A549 (cell line): ENCODE measurements around the gene NUMB. TPM values are rescaled to one million over a fixed set of nuclear protein-coding genes. Genes with fewer than 3 reads are reported as not detected.
A peak's percentile ranks its signal among the peaks of the same experiment; 100 is the strongest.

ENCODE experiments used
- ATAC-seq, 2 experiments: fragments of 200-7000 bp in 1 of 2; fragments of >200 bp in 1 of 2; cut with Nextera tagmentation in 1 of 2; cut with Tn5 transposase in 1 of 2; 3 replicates each; pipeline versions ENCODE4 v1.8.0 to v1.9.1; 2018 to 2020; ENCODE audit warnings: mild to moderate bottlenecking in 1 of 2, moderate library complexity in 1 of 2
- CTCF ChIA-PET: fragments of 300-600 bp; sonication (Branson Sonifier 250); formaldehyde crosslinking; extraction: SDS; loops from one replicate; lab custom pipeline; 2021; ENCODE audit warnings: antibody characterized with exemption, inconsistent platforms; lab: Yijun Ruan, JAX
- POLR2A ChIA-PET: fragments of 350-600 bp; formaldehyde crosslinking; extraction: SDS; loops from one replicate; lab custom pipeline; 2021; ENCODE audit warnings: antibody characterized with exemption, inconsistent platforms; lab: Yijun Ruan, JAX
- DNase-seq, 2 experiments: peaks; one replicate each; pipeline versions ENCODE4 v3.0.0 to v3.0.0-alpha.2; 2011 to 2016; ENCODE audit warnings: low read depth in 1 of 2, low spot score in 1 of 2
- FAIRE-seq: peaks from 2 replicates; lab custom pipeline; 2011; peaks lifted over from hg19 to GRCh38; lab: Jason Lieb, UNC
- H3K27ac ChIP-seq, 2 experiments: fragments of >200 bp; sonication (Bioruptor Twin); formaldehyde crosslinking; 3 replicates each; pipeline ENCODE4 v1.5.1; 2016 to 2017
- H3K4me1 ChIP-seq: fragments of >200 bp; sonication (Bioruptor Twin); formaldehyde crosslinking; 3 replicates; pipeline ENCODE4 v1.6.1; 2016
- H3K4me2 ChIP-seq: fragments of >200 bp; sonication (Bioruptor Twin); formaldehyde crosslinking; 3 replicates; pipeline ENCODE4 v1.6.1; 2016
- H3K4me3 ChIP-seq: fragments of >200 bp; sonication (Bioruptor Twin); formaldehyde crosslinking; 3 replicates; pipeline ENCODE4 v1.5.1; 2016
- H3K9me3 ChIP-seq: fragments of >200 bp; sonication (Bioruptor Twin); formaldehyde crosslinking; 3 replicates; pipeline ENCODE4 v1.6.1; 2016
- ATOH8 ChIP-seq: fragments of 250-450 bp; sonication (Bioruptor Pico); IDR thresholded peaks from 2 replicates; pipeline ENCODE4 v1.5.0; 2020; ENCODE audit warnings: low read depth, mild to moderate bottlenecking, moderate library complexity
- CEBPB ChIP-seq, 2 experiments: fragments of >200 bp in 1 of 2; sonication (Bioruptor Twin) in 1 of 2; formaldehyde crosslinking in 1 of 2; IDR thresholded peaks; 2 replicates each; pipeline ENCODE4 v1.6.1; 2012 to 2016
- CHD2 ChIP-seq: fragments of 150-350 bp; IDR thresholded peaks from 2 replicates; pipeline ENCODE4 v1.6.1; 2014; ENCODE audit warnings: low read length; ENCODE audit not compliant: partially characterized antibody
- EHF ChIP-seq: fragments of 250-450 bp; sonication (Bioruptor Pico); IDR thresholded peaks from 2 replicates; pipeline ENCODE4 v1.5.0; 2020; ENCODE audit warnings: mild to moderate bottlenecking
- EP300 ChIP-seq, 2 experiments: fragments of >200 bp; sonication (Bioruptor Twin); formaldehyde crosslinking; IDR thresholded peaks; 2 replicates in 1 of 2; 3 replicates in 1 of 2; pipeline ENCODE4 v1.6.1; 2016 to 2017
- FOSL2 ChIP-seq, 2 experiments: fragments of 450-650 bp in 1 of 2; fragments of >200 bp in 1 of 2; sonication (Bioruptor Twin) in 1 of 2; formaldehyde crosslinking; IDR thresholded peaks; 2 replicates each; pipeline versions ENCODE4 v1.5.0 to v1.6.1; 2016 to 2020; ENCODE audit warnings: mild to moderate bottlenecking in 1 of 2, moderate library complexity in 1 of 2
- HES2 ChIP-seq: fragments of >200 bp; sonication (Bioruptor Twin); formaldehyde crosslinking; IDR thresholded peaks from 2 replicates; pipeline ENCODE4 v1.6.1; 2016
- HEYL ChIP-seq: fragments of 250-450 bp; sonication (Bioruptor Pico); IDR thresholded peaks from 2 replicates; pipeline ENCODE4 v1.8.0; 2021; ENCODE audit warnings: mild to moderate bottlenecking, moderate library complexity
- HMGXB4 ChIP-seq: fragments of 250-450 bp; sonication (Bioruptor Pico); IDR thresholded peaks from 2 replicates; pipeline ENCODE4 v1.5.0; 2021; ENCODE audit warnings: mild to moderate bottlenecking, moderate library complexity, borderline replicate concordance
- JUNB ChIP-seq: fragments of >200 bp; sonication (Bioruptor Twin); formaldehyde crosslinking; IDR thresholded peaks from 2 replicates; pipeline ENCODE4 v1.6.1; 2016
- MAFK ChIP-seq: fragments of 450-650 bp; IDR thresholded peaks from 2 replicates; pipeline ENCODE4 v1.6.1; 2014; ENCODE audit not compliant: partially characterized antibody
- MAX ChIP-seq: IDR thresholded peaks from 2 replicates; pipeline ENCODE4 v1.6.1; 2012
- MAZ ChIP-seq: fragments of 150-350 bp; IDR thresholded peaks from 2 replicates; pipeline ENCODE4 v1.6.1; 2014; ENCODE audit warnings: antibody characterized with exemption, low read depth, low read length, borderline replicate concordance
- NR3C1 ChIP-seq: fragments of >200 bp; sonication (Bioruptor Twin); formaldehyde crosslinking; IDR thresholded peaks from 3 replicates; pipeline ENCODE4 v1.6.1; 2017
- PBX3 ChIP-seq: IDR thresholded peaks from 2 replicates; pipeline ENCODE4 v1.6.1; 2012
- PHF8 ChIP-seq: fragments of 200-600 bp; sonication (generic); IDR thresholded peaks from 2 replicates; pipeline ENCODE4 v1.6.1; 2016; ENCODE audit warnings: low read depth, mild to moderate bottlenecking, antibody characterized with exemption, moderate library complexity, borderline replicate concordance
- POLR2AphosphoS2 ChIP-seq: conservative IDR thresholded peaks from 2 replicates; pipeline ENCODE4 v1.6.1; 2012; ENCODE audit warnings: low read length, improper control_type of control experiment, inconsistent platforms
- RAD21 ChIP-seq, 2 experiments: fragments of >200 bp in 1 of 2; sonication (Bioruptor Twin) in 1 of 2; formaldehyde crosslinking in 1 of 2; IDR thresholded peaks in 1 of 2; conservative IDR thresholded peaks in 1 of 2; 2 replicates in 1 of 2; 3 replicates in 1 of 2; pipeline ENCODE4 v1.6.1; 2012 to 2018; ENCODE audit warnings: inconsistent platforms in 1 of 2
- RFX5 ChIP-seq: fragments of 450-650 bp; IDR thresholded peaks from 2 replicates; pipeline ENCODE4 v1.7.1; 2014; ENCODE audit warnings: antibody characterized with exemption, mild to moderate bottlenecking, moderate library complexity
- RNF2 ChIP-seq: fragments of 200-600 bp; sonication (generic); IDR thresholded peaks from 2 replicates; pipeline ENCODE4 v1.6.1; 2016; ENCODE audit warnings: low read depth, mild to moderate bottlenecking, antibody characterized with exemption, moderate library complexity, borderline replicate concordance
- TFCP2L1 ChIP-seq: fragments of 250-450 bp; sonication (Bioruptor Pico); IDR thresholded peaks from 2 replicates; pipeline ENCODE4 v1.5.0; 2021; ENCODE audit warnings: mild to moderate bottlenecking
- TP53 ChIP-seq: fragments of 250-450 bp; sonication (Bioruptor Pico); IDR thresholded peaks from 2 replicates; pipeline ENCODE4 v1.5.0; 2021; ENCODE audit warnings: mild to moderate bottlenecking, moderate library complexity
- ZNF302 ChIP-seq: fragments of 250-450 bp; sonication (Bioruptor Pico); IDR thresholded peaks from 2 replicates; pipeline ENCODE4 v1.9.0; 2021; ENCODE audit warnings: inconsistent platforms, mild to moderate bottlenecking, moderate library complexity
- WGBS: methylation state at CpG from one replicate; pipeline ENCODE4 v1.1.6; 2017; ENCODE audit errors: missing lambda C conversion rate; 5-methylcytosine and 5-hydroxymethylcytosine counted together
- polyA plus RNA-seq, 4 experiments: library from polyadenylated mRNA; depleted of rRNA in 3 of 4; stranded (reverse); fragments of >200 nt; fragmentation: RNase III in 1 of 4; extraction: RNeasy Plus Mini Kit Qiagen cat#74134 plus additional on column Dnase treatment in 1 of 4; gene quantifications; 2 replicates in 3 of 4; 3 replicates in 1 of 4; pipeline ENCODE4 v1.2.3, GENCODE V29; 2011 to 2017

The NUMB gene
- polyA plus RNA-seq, 2 of the 4 experiments (the other 2 are of a cell fraction): 40.8 to 151 TPM

GRCh38 chr14:73471582-73472184 lies 13.3 kb upstream of the NUMB start:
- TF ChIP-seq PBX3: no peak
- no peak for TF ChIP-seq HEYL (CRISPR knock-in tag)
- no peak for TF ChIP-seq RNF2
- no peak for TF ChIP-seq PHF8
- no peak for TF ChIP-seq EP300 (IDR thresholded peaks at IDR 0.05)
- TF ChIP-seq POLR2AphosphoS2: no peak
- no peak for TF ChIP-seq ZNF302 (CRISPR knock-in tag)
- TF ChIP-seq FOSL2 (IDR thresholded peaks at IDR 0.05): no peak
- TF ChIP-seq FOSL2 (CRISPR knock-in tag; IDR thresholded peaks at IDR 0.05): no peak
- TF ChIP-seq JUNB: no peak
- no peak for TF ChIP-seq NR3C1
- no peak for TF ChIP-seq EHF (CRISPR knock-in tag)
- POLR2A ChIA-PET: interaction anchor here (0.6 to 1.5 kb wide), 3 partner anchors 13 to 177 kb away, joined by 3 to 8 read pairs (median 5); partner anchors contain the start of gene NUMB
- H3K27ac ChIP-seq: no peak overlapping the region
- ATAC-seq: peak; percentile 15 to 56; a peak in 3 of 6 replicates
- no peak overlapping the region for H3K4me3 ChIP-seq
- peaks cover 15% of the 10 kb centered on the region; the same call in 1 of the 3 replicates for H3K4me1 ChIP-seq
- FAIRE-seq: no peak
- CTCF ChIA-PET: interaction anchor here (0.6 to 13.5 kb wide), 82 partner anchors 9 to 1274 kb away, joined by 3 to 176 read pairs (median 5); partner anchors contain the start of genes NUMB, PSEN1 and RIOX1
- 73% methylated on average over 6 of the region's 6 CpGs for WGBS
- no peaks in the 10 kb centered on the region for H3K9me3 ChIP-seq
- no peak overlapping the region for H3K4me2 ChIP-seq
- peak in 1 of 2 experiments; percentile 0 for DNase-seq

- Histone ChIP-seq H3K27ac (no peak overlapping the region), H3K4me2 (peak overlapping the region; percentile 24; the same call in 2 of the 3 replicates), H3K4me3 (no peak overlapping the region), H3K4me1 (peaks cover 40% of the 10 kb centered on the region)
- CTCF ChIA-PET: interaction anchor here (0.7 to 13.5 kb wide), 6 partner anchors 9 to 296 kb away, joined by 3 to 176 read pairs (median 10); partner anchors contain the start of gene NUMB
- WGBS: 57% methylated on average over 3 of the region's 3 CpGs
- TF ChIP-seq MAX (no peak), NR3C1 (no peak), TFCP2L1 (CRISPR knock-in tag) (no peak)
- TF ChIP-seq, all 56 proteins: peak for 0
- FAIRE-seq: no peak
- no peaks in the 10 kb centered on the region for H3K9me3 ChIP-seq
- ATAC-seq: no peak
- POLR2A ChIA-PET: no interaction called here
- no peak for DNase-seq
Observed at GRCh38 chr14:73468828-73469375, 10.6 kb upstream of the NUMB start.

- no peaks in the 10 kb centered on the region for H3K9me3 ChIP-seq
- 88% methylated on average over 4 of the region's 4 CpGs for WGBS
- H3K4me1 ChIP-seq: peaks cover 51% of the 10 kb centered on the region
- ChIA-PET POLR2A (no interaction called here), CTCF (interaction anchor here (0.6 to 13.5 kb wide), 11 partner anchors 8 to 661 kb away, joined by 3 to 176 read pairs (median 4); partner anchors contain the start of gene NUMB)
- FAIRE-seq: no peak
- H3K4me2 ChIP-seq: no peak overlapping the region
- no peak overlapping the region for H3K4me3 ChIP-seq
- no peak for DNase-seq
- H3K27ac ChIP-seq: no peak overlapping the region
- no peak for TF ChIP-seq TP53 (CRISPR knock-in tag)
- no peak for TF ChIP-seq TFCP2L1 (CRISPR knock-in tag)
- TF ChIP-seq HMGXB4 (CRISPR knock-in tag): no peak
- TF ChIP-seq RFX5: no peak
- TF ChIP-seq CHD2: no peak
- no peak for TF ChIP-seq RNF2
- TF ChIP-seq MAFK: no peak
- no peak for TF ChIP-seq PHF8
- no peak for TF ChIP-seq ATOH8 (CRISPR knock-in tag)
- no peak for TF ChIP-seq CEBPB (IDR thresholded peaks at IDR 0.05)
- TF ChIP-seq MAZ: no peak
- no peak for TF ChIP-seq HES2
- TF ChIP-seq RAD21 (conservative IDR thresholded peaks at IDR 0.05 in 1 of 2, IDR thresholded peaks at IDR 0.05 in 1 of 2): no peak
- no peak for ATAC-seq
Observed at GRCh38 chr14:73467800-73468199, 9.5 kb upstream of the NUMB start.
